Esophagus squamous epithelium (tissue), 4 donors: ENCODE results near the gene KAT6B.

Experiments used
- POLR2A ChIP-seq, 4 donors: fragments of 450-650 bp; IDR thresholded peaks; one replicate each; pipeline ENCODE4 v1.6.1; 2017; ENCODE audit warnings: antibody characterized with exemption in 4 of 4, mild to moderate bottlenecking in 4 of 4, moderate library complexity in 3 of 4
- TF ChIP-seq, protein P1 (sequence below), 6 experiments: fragments of 450-650 bp in 4 of 6; fragments of 200-600 bp in 2 of 6; sonication (generic) in 2 of 6; IDR thresholded peaks; one replicate each; pipeline ENCODE4 v1.5.1; 2016 to 2019; ENCODE audit warnings: antibody characterized with exemption in 6 of 6, mild to moderate bottlenecking in 4 of 6, moderate library complexity in 4 of 6

DNA sequence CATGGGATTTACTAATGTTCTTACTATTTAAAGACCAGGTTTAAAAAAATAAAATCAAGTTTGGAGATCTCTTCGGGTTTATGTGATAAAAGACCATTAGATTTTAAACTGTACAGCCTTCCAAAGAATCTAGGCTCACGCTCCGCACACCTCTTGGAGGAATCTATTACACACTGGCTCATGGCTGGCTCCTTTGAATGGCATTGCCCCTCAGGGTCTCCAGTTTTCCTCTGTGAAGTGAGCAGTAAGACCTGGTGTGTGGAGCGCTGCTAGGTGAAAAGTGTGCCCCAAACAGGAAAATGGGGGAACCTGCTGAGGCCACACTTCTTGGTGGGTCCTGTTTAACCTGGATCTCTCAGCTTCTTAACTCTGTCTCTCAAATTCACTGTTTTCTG lies 142.3 kb downstream of the KAT6B start:
- TF ChIP-seq, protein P1, sequence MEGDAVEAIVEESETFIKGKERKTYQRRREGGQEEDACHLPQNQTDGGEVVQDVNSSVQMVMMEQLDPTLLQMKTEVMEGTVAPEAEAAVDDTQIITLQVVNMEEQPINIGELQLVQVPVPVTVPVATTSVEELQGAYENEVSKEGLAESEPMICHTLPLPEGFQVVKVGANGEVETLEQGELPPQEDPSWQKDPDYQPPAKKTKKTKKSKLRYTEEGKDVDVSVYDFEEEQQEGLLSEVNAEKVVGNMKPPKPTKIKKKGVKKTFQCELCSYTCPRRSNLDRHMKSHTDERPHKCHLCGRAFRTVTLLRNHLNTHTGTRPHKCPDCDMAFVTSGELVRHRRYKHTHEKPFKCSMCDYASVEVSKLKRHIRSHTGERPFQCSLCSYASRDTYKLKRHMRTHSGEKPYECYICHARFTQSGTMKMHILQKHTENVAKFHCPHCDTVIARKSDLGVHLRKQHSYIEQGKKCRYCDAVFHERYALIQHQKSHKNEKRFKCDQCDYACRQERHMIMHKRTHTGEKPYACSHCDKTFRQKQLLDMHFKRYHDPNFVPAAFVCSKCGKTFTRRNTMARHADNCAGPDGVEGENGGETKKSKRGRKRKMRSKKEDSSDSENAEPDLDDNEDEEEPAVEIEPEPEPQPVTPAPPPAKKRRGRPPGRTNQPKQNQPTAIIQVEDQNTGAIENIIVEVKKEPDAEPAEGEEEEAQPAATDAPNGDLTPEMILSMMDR (IDR thresholded peaks at IDR 0.05), result no peak
- no peak for TF ChIP-seq POLR2A (IDR thresholded peaks at IDR 0.05)
